HG03520 (cell line): Measurements from ENCODE around the gene SLC30A7.
A peak's percentile ranks its signal among the peaks of the same experiment; 100 is the strongest.
"Not testable (repeated sequence)": the region's sequence is repeated elsewhere in the genome, so short reads cannot be mapped to it uniquely, and the experiment has no call there.

Source experiments
- ATAC-seq: cut with Tn5 transposase; IDR thresholded peaks from one replicate; pipeline ENCODE4 v1.9.1; 2021; ENCODE audit warnings: mild to moderate bottlenecking, moderate library complexity; ENCODE audit not compliant: unreplicated experiment

Gene SLC30A7

DNA sequence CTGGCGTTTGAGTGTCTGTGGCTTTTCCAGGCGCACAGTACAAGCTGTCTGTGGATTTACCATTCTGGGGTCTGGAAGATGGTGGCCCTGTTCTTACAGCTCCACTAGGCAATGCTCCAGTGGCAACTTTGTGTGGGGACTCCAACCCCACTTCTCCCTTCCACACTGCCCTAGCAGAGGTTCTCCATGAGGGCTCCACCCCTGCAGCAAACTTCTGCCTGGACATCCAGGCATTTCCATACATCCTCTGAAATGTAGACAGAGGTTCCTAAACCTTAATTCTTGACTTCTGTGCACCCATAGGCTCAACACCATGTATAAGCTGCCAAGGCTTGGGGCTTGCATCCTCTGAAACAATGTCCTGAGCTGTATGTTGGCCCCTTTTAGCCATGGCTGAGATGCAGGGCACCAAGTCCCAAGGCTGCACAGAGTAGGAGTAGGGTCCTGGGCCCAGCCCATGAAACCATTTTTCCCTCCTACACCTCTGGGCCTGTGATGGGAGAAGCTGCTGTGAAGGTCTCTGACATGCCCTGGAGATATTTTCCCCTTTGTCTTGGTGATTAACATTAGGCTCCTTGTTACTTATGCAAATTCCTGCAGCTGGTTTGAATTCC lies 5.9 kb upstream of the SLC30A7 start:
- not testable (repeated sequence) for ATAC-seq

DNA sequence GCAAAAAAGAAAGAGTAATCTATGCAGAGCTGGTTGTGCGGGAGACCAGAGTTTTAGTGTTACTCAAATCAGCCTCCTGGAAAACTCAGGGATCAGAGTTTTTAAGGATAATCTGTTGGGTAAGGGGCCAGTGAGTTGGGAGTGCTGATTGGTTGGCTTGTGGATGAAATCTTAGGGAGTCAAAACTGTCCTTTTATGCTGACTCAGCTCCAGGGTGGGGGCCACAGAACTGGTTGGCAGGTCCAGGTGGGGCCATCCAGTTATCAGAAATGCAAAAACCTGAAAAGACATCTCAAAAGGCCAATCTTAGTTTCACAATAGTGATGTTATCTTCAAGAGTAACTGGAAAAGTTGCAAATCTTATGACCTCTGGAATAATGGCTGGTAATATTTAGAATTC lies 4.5 kb upstream of the SLC30A7 start:
- ATAC-seq: no peak

DNA sequence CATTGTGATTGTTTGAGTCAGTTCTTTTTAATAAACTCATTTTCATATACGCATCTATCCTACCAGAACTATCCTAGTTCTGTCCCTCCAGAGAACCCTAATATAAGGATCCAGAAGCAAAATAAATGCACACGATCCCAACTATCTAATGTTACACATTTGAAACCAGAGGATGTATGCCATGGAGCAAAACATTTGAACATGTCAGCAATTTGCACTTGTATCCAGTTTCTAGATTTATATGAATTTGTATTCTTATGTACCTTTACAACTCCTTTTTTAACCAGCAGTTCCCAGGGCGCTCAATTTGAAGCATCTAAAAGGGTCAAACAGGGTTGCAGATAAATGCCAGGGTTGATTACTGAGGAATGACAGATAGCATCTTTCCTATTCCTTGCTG lies 3.3 kb upstream of the SLC30A7 start:
- ATAC-seq: no peak

DNA sequence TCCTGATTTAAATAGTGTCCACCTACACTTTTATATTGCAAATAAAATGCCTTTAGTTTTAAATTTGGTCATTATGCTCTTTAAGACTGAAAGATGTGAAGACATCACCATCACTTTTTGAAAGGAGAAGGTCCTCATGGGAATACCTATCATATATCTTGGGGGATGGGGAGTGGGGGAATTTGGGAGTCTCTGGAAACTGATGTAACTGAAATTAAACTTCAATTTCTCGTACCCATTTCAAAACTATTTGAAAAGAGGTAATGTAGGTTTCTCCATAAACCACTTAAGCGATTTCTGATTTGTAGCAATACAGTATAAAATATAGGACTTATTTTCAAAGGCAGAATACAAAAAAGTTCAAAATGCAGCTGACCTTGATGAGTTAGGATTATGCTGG lies 2.2 kb upstream of the SLC30A7 start:
- no peak for ATAC-seq

DNA sequence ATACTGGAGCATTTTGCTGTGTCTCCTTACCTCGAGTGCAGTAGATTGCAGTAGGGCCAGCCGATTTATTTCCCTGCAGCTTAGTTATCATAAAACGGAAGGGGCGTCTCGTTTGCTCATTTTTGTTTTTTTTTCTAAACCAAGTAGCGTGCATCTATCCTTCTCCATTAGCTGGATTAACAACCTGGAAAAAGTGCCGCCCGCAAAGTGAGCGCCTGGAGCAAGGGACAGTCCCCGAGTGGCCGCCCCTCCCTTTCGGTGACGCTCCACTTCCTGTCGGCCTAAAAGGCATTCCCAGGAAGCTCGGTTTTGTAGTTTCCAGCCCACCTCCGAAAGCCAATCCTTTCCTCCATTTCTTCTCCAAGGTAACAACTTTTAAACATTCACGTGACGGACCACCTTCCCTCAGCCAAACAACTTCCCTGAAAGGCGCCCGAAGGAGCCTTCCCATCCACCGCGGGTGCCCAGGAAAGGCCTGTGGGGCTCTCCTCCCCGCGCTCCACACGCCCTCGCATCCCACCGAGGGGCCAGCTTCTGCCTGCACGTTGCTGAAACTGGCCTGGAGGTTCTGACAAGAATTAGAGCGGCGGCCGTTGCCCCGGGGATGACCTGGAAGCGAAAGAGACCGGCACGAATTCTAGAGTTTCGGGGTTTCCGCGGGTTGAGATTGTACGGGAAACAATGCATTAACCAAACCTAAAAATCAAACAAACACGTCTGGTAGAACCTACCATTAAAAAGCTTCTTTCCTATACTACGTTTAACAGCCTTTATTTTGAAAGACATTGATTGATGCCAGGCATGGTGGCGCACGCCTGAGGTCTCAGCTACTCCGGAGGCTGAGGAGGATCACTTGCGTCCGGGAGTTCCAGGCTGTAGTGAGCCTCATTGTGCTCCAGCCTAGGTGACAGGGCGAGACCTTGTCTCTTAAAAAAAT lies 1.0 kb upstream of the SLC30A7 start, which contains the start of gene EXTL2:
Gene EXTL2 (minus strand): TSS at position 240 of the 937 bp plus-strand sequence. CDS start 6,085 bp downstream, outside the sequence.
- peak; percentile 32 for ATAC-seq

DNA sequence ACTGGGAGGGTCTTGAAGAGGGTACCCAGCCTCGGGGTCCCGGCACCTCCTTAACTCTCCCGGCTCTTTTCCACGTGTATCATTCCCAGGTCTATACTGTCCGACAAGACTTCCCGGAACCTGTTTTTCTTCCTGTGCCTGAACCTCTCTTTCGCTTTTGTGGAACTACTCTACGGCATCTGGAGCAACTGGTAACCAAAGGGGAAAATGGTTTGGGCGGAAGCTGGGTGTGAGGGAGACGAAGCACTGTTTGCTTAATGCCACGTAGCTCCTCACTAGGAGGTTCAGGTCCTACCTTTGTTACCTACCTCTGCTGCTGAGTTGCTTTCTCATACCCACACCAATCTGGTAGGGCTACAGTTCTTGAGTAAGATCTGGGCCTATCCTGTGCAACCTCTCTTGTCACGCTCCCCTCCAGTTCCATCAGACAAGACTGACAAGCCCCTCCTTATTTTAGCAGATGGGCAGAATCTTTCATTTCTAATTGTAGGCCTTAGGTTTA lies 642 bp downstream of the SLC30A7 start:
- peak; percentile 59 for ATAC-seq

DNA sequence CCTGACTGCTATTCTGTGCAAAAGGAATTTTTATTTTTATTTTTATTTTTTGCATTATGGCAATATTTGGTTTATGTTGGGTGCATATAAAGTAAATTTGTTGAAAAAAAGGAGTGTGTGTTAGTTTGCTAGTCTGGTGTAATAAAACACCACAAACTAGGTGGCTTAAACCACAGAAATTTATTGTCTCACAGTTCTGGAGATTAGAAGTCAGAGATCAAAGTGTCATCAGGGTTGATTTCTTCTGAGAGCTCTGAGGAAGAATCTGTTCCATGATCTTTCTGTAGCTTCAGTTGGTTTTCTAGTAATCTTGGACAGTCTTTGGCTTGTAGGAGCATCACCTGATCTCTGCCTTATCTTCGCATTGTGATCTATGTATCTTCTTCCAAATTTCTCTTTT lies 6.5 kb downstream of the SLC30A7 start:
- ATAC-seq: no peak

DNA sequence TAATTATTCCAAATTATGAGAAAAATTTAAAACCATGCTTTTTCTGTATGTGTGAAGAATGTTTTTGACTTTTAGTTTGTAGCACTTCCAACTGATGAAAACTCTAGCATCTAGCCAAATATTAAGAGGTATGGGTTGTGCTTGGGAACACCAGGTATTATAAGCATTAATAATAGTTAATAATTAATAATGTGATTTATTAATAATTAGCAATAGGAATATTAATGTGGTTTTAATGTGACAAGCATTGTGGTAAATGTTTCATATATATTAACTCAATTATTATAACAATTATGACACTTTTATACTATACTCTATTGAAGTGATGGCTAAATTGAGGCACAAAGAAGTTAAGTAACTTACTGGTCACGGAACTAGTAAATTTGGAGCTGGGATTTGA lies 7.9 kb downstream of the SLC30A7 start:
- ATAC-seq: no peak

DNA sequence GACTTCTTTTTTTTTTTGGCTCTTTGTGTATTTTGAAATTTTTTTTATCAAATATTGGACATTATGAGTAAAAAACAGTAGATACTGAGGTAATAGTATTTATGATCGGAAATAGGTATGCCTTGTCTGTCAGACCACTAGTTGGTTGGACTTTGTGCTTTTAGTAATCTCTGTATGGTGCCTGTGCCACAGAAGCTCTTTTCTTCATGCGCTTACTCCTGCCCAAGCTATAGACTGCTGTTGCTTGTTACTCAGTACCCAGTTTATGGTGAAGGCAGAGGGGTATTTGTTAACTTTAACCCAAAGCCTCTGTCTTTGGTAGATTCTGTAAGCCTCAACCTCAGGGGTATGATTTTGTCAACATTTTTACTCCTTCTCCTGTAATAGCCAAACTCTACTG lies 8.6 kb downstream of the SLC30A7 start:
- no peak for ATAC-seq

DNA sequence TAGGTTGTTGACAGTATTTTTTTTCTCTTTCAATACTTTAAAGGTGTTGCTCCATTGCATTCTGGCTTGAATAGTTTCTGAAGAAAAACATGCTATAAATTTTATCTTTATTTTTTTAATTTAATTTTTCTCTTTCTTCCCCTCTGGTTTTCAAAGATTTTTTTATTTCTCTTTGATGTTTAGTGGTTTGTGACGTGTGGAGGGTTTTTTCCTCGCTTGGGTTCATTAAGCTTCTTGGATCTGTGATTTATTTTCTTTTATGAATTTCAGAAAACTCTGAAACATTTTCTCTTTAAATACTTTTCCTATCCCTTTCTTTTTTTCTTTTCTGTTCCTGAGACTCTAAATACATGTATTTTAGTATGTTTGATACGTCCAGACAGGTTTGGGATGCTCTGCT lies 9.3 kb downstream of the SLC30A7 start:
- no peak for ATAC-seq

DNA sequence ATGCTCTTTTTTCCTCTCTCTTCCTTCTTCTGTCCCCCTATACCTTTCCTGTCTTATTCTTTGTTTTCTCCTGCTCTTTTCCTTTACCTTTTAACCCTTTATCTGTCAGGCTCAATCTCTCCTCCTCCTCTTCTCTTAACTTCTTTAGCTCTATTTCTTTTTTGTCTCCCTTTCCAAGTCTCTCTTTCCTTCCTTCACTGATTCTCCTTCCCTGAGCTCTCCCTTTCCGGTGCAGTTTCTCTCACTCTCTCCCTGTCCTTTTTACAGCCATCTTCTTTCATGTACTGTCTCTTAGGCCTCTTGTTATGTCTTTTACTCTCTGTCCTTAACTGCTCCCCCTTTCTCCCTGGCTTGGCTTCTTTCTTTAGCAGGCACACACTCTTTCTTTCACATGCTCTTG lies 12.0 kb downstream of the SLC30A7 start:
- no peak for ATAC-seq

DNA sequence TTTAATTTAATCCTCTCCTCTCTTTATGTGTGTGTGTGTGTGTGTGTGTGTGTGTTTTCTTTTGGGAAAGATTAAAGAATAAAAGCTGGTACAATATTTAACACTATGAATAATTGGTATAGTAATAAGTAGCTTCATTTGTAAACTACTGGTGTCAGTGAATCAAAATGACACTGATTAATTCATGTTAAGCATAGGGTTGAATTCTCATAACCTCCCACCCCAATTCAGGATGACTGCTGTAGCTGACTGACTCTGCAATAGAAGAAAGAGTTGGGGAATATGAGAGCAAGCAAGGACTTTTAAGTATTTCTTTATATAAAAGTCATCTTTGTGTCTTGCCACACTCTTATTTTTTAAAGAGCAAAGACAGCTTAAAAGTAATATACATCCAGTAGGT lies 13.1 kb downstream of the SLC30A7 start:
- no peak for ATAC-seq

DNA sequence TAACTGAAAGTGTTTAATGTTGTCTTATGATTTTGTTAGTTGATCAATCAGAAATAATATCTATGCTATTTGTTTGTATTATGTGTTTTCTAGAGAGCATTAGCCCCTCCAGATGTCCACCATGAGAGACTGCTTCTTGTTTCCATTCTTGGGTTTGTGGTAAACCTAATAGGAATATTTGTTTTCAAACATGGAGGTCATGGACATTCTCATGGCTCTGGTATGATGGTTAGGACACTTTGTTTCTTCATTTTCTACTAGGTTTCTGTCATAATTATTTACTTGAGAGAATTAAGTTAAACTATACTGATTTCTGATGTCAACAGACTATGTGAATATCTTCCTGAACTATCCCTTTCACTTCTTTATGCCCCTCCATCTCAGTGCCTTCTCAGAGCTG lies 16.1 kb downstream of the SLC30A7 start:
- ATAC-seq: no peak

DNA sequence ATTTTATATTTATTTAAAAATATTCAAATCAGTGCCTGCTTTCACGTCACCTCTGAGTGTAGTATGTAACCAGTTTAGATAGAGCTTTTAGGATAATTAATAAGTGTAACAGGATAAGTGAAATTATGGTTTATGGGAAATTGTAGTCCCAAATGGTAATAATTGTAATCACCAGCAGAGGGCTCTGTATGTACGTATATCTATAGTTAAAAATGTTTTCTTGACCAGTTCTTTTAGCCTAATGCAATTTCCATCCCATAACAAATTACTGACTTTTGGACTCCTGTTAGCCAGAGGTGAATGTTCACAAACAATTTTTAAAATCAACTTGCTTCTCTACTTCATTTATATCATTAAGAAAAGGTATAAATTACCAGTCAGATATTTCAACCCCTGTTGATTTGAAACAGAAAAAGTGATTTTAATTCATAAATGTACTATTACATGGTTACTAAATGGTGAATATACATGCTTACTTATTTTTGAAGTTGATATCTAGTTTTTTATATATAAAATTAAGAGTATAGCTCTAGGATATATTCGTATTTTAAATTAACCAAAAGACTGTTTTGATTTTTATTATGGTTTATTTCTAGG lies 25.3 kb downstream of the SLC30A7 start:
- ATAC-seq: no peak

DNA sequence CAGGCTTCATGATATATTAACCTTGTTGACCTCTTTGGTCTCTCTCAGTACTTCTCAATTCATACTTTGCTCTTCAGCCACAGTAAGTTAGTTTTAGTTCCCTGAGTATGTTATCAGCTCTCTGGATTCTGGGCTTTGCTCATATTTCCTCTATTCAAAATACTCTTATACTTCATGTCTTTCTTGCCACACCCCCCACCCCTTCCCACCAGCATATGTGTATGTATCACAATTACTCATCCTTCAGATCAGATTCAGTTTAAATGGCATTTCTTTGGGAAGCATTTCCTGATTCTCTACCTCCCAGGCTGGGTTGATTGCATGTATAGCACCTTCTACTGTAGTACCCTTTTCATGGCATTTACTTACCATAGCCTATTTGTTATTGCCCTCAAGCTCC lies 28.3 kb downstream of the SLC30A7 start:
- ATAC-seq: no peak

DNA sequence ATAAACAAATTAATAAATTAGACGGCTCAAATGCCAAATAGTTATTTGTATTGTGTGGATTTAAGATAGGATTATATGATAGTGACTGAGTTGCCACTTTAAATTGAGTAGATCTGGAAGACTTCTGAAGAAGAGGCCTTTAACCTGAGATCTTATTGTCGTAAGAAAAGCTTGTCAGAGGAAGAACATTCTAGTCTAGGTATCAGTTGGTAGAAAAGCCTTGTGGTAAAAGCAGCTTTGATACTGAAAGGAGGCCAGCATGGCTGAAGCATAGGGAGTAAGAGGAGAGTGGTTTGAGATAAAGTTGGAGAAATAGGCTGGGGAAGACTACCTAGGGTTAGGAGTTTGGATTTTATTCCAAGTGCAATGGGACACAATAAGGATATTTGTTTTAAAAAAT lies 29.1 kb downstream of the SLC30A7 start:
- no peak for ATAC-seq

DNA sequence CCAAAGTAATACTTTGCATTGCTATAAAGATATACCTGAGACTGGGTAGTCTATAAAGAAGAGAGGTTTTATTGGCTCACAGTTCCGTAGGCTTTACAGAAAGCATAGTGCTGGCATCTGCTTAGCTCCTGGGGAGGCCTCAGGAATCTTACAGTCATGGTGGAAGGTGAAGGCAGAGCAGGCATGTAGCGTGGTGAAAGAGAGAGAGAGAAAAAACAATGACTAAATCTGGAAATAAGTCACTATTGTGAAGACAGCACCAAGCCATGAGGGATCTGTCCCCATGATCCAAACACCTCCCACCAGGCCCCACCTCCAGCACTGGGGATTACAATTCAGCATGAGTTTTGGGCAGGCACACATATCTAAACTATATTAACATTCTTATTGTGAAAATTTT lies 30.4 kb downstream of the SLC30A7 start:
- ATAC-seq: no peak

DNA sequence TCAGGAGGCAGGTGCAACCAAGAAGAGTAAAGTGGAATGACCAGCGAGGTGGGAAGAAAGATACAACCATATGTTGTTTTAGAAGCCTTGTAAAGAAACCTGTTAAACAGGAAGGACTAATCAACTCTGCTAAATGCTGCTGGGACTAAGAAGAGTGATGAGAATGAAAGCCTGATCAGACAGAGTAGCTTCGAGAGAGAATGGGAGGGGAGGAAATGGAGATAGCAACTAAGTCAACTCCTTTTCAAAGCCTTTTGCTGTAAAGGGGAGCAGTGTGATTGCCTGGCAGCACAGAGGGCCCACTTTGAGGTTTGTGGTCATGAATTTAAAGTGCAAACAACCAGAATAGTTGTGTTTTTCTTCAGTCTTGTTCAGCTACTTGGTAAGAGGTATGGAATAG lies 31.4 kb downstream of the SLC30A7 start:
- no peak for ATAC-seq

DNA sequence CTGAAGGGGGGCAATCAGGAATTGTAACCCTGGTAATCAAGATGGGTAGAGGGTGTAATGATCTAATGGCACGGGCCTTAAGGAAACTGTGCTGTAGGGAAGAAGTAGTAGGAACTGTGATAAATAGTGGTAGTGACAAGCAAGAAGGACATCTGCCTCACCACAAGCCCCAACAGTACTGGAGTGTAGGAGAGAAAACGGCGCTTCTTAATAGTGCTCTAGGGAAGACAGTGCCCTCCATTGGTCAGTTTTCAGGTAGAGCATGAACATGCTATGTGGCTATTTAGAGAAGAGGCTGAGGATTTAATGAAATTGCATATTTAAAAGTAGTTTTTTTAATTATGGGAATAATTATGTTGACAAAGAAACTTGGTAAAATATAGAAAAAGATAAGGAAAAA lies 32.2 kb downstream of the SLC30A7 start:
- ATAC-seq: no peak

DNA sequence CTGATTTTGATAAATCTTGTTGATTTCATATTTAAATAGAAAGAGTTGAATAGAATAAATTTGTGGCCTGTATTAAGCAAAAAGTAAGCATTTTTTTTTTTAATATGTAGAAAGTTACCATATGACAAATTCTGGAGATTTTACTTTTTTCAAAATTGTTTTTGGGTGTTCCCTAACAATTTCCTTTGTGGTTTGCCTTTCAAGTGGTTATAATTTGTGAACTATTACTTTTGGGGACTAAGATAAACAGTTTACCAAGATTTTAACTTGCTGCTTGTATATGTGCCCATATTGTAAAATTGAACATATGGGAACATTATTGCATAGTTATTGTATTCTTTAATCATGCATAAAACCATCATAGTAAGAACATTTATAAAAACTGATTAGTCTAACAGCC lies 34.6 kb downstream of the SLC30A7 start:
- ATAC-seq: no peak

DNA sequence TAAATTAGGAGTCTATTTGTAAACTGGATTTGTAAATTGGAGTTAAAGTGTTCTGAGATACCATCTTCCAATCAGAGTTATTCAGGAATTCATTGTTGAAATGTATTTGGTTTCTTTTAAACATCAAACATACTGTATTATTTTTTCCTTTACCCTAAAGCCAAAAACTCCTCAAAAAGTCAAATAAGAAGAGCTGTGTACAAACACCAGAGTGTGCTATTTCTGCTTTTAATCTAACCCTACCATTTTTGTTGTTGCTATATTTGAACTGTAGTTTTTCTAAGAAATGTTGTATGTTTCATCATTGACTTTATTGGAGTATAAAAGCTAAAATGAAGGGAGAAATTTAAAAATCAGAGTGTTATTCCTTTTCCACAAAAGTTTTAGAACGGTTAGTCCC lies 35.8 kb downstream of the SLC30A7 start:
- ATAC-seq: no peak

DNA sequence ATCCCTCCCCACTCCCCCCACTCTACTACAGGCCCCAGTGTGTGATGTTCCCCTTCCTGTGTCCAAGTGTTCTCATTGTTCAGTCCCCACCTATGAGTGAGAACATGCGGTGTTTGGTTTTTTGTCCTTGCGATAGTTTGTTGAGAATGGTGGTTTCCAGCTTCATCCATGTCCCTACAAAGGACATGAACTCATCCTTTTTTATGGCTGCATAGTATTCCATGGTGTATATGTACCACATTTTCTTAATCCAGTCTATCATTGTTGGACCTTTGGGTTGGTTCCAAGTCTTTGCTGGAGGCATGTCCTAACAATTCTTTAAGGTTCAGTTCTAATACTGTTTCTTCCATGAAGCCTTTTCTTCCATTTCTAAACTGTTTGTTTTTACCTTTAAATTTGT lies 37.7 kb downstream of the SLC30A7 start:
- ATAC-seq: not testable (repeated sequence)
